GM12878 (cell line): ENCODE data around the gene MARCHF9.
A peak's percentile ranks its signal among the peaks of the same experiment; 100 is the strongest.

Experiments
- CTCF ChIP-seq, 3 experiments: IDR thresholded peaks in 2 of 3; conservative IDR thresholded peaks in 1 of 3; 2 replicates each; pipeline ENCODE4 v1.5.1; 2011; ENCODE audit warnings: low read depth in 3 of 3, low read length in 3 of 3, mild to moderate bottlenecking in 3 of 3, control low read depth in 2 of 3, moderate library complexity in 2 of 3, inconsistent platforms in 1 of 3, mixed read lengths in 1 of 3; ENCODE audit not compliant: control insufficient read depth in 2 of 3, insufficient read depth in 1 of 3; ENCODE audit errors: extremely low read depth in 1 of 3
- EGR1 ChIP-seq, 2 experiments: IDR thresholded peaks; 1 replicate in 1 of 2; 2 replicates in 1 of 2; pipeline ENCODE4 v1.6.1; 2011 to 2012; ENCODE audit warnings: low read depth in 2 of 2, low read length in 2 of 2, borderline replicate concordance in 1 of 2, mild to moderate bottlenecking in 1 of 2, moderate library complexity in 1 of 2
- EP300 ChIP-seq, 2 experiments: fragments of 150-350 bp in 1 of 2; IDR thresholded peaks; 2 replicates each; pipeline ENCODE4 v1.6.1; 2011 to 2012; ENCODE audit warnings: low read depth in 2 of 2, low read length in 2 of 2, borderline replicate concordance in 1 of 2, improper control_type of control experiment in 1 of 2, inconsistent platforms in 1 of 2; ENCODE audit not compliant: control insufficient read depth in 1 of 2
- EZH2 ChIP-seq: IDR thresholded peaks from 2 replicates; pipeline ENCODE4 v1.6.1; 2012; ENCODE audit warnings: low read depth, mild to moderate bottlenecking, control low read depth, inconsistent platforms, low read length, borderline replicate concordance; ENCODE audit not compliant: control insufficient read depth
- GABPA ChIP-seq: IDR thresholded peaks from 2 replicates; pipeline ENCODE4 v1.6.1; 2014; ENCODE audit warnings: antibody characterized with exemption, low read depth, mild to moderate bottlenecking, inconsistent platforms
- JUNB ChIP-seq: IDR thresholded peaks from 2 replicates; pipeline ENCODE4 v1.6.1; 2016; ENCODE audit warnings: antibody characterized with exemption, mild to moderate bottlenecking
- MXI1 ChIP-seq: fragments of 150-350 bp; IDR thresholded peaks from 2 replicates; pipeline ENCODE4 v1.6.1; 2011; ENCODE audit warnings: low read depth, mild to moderate bottlenecking, inconsistent platforms, low read length, improper control_type of control experiment
- PAX5 ChIP-seq: IDR thresholded peaks from 2 replicates; pipeline ENCODE4 v1.6.1; 2011; ENCODE audit warnings: low read depth, low read length, borderline replicate concordance
- PAX8 ChIP-seq: fragments of 450-650 bp; IDR thresholded peaks from 2 replicates; pipeline ENCODE4 v1.6.1; 2017; ENCODE audit warnings: mild to moderate bottlenecking, moderate library complexity
- RCOR1 ChIP-seq: conservative IDR thresholded peaks from 2 replicates; pipeline ENCODE4 v1.6.1; 2012; ENCODE audit warnings: low read depth, low read length, improper control_type of control experiment
- TF ChIP-seq, protein P1 (sequence below): IDR thresholded peaks from 2 replicates; pipeline ENCODE4 v1.6.1; 2012; ENCODE audit warnings: mild to moderate bottlenecking, low read depth, low read length

DNA sequence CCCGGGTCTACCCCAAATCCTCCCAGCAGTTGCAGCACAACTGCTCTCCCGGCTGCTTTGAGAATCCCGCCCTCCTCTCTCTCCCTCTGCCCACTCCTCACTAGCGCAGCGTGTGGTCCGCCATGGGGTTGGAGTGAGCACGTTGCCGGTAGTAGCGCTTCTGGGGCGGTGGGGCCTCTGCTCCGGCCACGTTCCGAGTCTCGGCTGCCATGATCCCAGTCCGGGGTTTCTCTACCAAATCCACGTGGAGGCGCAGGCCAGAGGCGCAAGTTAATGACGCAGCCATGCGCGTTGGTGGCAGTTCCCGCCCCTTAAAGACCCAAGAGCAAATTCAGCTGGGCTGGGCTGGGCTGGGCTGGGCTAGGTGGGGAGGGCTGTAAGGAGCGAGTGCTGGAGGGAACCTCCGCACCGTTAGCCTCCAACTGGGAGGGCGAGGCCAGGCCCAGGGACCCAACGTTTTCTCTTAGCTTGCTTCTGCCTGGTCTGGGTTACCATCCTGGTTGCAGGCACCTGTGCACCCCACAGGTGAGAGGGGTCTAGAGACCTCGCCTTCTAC lies 17.0 kb downstream of the MARCHF9 start, which contains the start of gene METTL1:
- TF ChIP-seq CTCF (IDR thresholded peaks at IDR 0.05 in 2 of 3, conservative IDR thresholded peaks at IDR 0.05 in 1 of 3; ENCODE audit: control insufficient read depth in 2 of 3, extremely low read depth in 1 of 3, insufficient read depth in 1 of 3, low read depth in 3 of 3, low read length in 3 of 3): no peak
- peak in 1 of 2 experiments; percentile 68; a peak in 2 of 3 replicates for TF ChIP-seq EGR1 (IDR thresholded peaks at IDR 0.05; ENCODE audit: borderline replicate concordance in 1 of 2, low read depth in 2 of 2, low read length in 2 of 2)
- peak; percentile 100 for TF ChIP-seq MXI1
- TF ChIP-seq, protein P1, sequence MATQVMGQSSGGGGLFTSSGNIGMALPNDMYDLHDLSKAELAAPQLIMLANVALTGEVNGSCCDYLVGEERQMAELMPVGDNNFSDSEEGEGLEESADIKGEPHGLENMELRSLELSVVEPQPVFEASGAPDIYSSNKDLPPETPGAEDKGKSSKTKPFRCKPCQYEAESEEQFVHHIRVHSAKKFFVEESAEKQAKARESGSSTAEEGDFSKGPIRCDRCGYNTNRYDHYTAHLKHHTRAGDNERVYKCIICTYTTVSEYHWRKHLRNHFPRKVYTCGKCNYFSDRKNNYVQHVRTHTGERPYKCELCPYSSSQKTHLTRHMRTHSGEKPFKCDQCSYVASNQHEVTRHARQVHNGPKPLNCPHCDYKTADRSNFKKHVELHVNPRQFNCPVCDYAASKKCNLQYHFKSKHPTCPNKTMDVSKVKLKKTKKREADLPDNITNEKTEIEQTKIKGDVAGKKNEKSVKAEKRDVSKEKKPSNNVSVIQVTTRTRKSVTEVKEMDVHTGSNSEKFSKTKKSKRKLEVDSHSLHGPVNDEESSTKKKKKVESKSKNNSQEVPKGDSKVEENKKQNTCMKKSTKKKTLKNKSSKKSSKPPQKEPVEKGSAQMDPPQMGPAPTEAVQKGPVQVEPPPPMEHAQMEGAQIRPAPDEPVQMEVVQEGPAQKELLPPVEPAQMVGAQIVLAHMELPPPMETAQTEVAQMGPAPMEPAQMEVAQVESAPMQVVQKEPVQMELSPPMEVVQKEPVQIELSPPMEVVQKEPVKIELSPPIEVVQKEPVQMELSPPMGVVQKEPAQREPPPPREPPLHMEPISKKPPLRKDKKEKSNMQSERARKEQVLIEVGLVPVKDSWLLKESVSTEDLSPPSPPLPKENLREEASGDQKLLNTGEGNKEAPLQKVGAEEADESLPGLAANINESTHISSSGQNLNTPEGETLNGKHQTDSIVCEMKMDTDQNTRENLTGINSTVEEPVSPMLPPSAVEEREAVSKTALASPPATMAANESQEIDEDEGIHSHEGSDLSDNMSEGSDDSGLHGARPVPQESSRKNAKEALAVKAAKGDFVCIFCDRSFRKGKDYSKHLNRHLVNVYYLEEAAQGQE: no peak
- no peak for TF ChIP-seq RCOR1
- no peak for TF ChIP-seq PAX5
- TF ChIP-seq PAX8: no peak
- TF ChIP-seq EZH2: no peak
- no peak for TF ChIP-seq JUNB
- TF ChIP-seq GABPA: no peak
- TF ChIP-seq EP300 (IDR thresholded peaks at IDR 0.05; ENCODE audit: borderline replicate concordance in 1 of 2, control insufficient read depth in 1 of 2, low read depth in 2 of 2, low read length in 2 of 2): no peak
